Measurements from ENCODE around the gene CKAP4. TPM values are rescaled to one million over a fixed set of nuclear protein-coding genes. Genes with fewer than 3 reads are reported as not detected.

The CKAP4 gene
- total and polyA plus RNA-seq, 2 donors (not counting 3 experiments of a cell fraction or from before 2014, with no cell fraction given) = 117 to 223 TPM

DNA sequence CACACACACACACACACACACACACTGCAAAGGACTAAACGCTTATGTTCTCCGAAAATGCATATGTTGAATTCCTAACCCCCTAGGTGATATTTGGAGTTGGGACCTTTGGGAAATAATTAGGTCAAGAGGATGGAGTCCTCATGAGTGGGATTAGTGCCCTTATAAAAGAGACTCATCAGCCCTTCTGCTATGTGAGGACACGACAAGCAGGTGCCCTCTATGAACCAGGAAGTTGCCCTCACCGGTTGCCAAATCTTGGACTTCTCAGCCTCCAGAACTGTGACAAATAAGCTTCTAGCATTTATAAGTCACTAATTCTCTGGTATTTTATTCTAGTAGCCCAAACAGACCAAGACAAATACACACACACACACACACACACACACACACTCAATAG, 34.0 kb upstream of the CKAP4 start:
- intact Hi-C loops (cut with micrococcal nuclease) (loop anchor here (1.0 to 5.0 kb wide), 4 partner anchors 33 to 862 kb away; partner anchors contain the start of gene CKAP4), dilution Hi-C loops (cut with MboI; ENCODE audit: extremely low pct_ligation_motif_present, low sequenced_read_pairs) (no loop called here)
- no peaks in the 10 kb centered on the region for H4K20me1 ChIP-seq (replicated peaks; ENCODE audit: control insufficient read depth, extremely low read depth, insufficient read depth, low read length)
- no peaks in the 10 kb centered on the region for H3K9me3 ChIP-seq (replicated peaks; ENCODE audit: control insufficient read depth, insufficient read depth, low read length)
- DNase-seq (ENCODE audit: low read depth, low spot score) (no peak), FAIRE-seq (no peak)
- ChIA-PET CTCF (interaction anchor here (1.0 to 10.1 kb wide), 25 partner anchors 10 to 861 kb away, joined by 3 to 224 read pairs (median 6); partner anchors contain the start of genes CKAP4 and POLR3B), POLR2A (interaction anchor here (0.6 to 1.1 kb wide), 2 partner anchors 20 to 337 kb away, joined by 3 to 4 read pairs; no protein-coding TSS in a partner anchor)
- H3K4me1 ChIP-seq (ENCODE audit: control insufficient read depth, extremely low read depth, insufficient read depth, low read length) = peaks cover 6% of the 10 kb centered on the region
- H3K27ac ChIP-seq (ENCODE audit: insufficient read depth, low read depth, low read length) = no peak overlapping the region
- no peaks in the 10 kb centered on the region for H3K36me3 ChIP-seq (ENCODE audit: control insufficient read depth in 2 of 2, extremely low read depth in 1 of 2, insufficient read depth in 2 of 2, low read length in 2 of 2)
- H3K4me3 ChIP-seq (replicated peaks in 1 of 3; ENCODE audit: insufficient read depth in 1 of 3, low read depth in 1 of 3, low read length in 3 of 3) = no peak overlapping the region
- no peak overlapping the region for H2AFZ ChIP-seq (ENCODE audit: low read depth, low read length)
- H3K27me3 ChIP-seq (ENCODE audit: control insufficient read depth in 2 of 2, insufficient read depth in 2 of 2, low read length in 2 of 2) = peaks cover 4 to 13% of the 10 kb centered on the region in 2 experiments
- BruUV-seq (replicated peaks) = no TSS peak
- H3K9me1 ChIP-seq (replicated peaks; ENCODE audit: control insufficient read depth, extremely low read depth, insufficient read depth, low read length) = no peaks in the 10 kb centered on the region
- H3K4me2 ChIP-seq (ENCODE audit: insufficient read depth, low read length) = no peak overlapping the region
- H3K9ac ChIP-seq (replicated peaks; ENCODE audit: extremely low read depth, insufficient read depth, low read length) = no peak overlapping the region
- TF ChIP-seq MYC (IDR thresholded peaks at IDR 0.05; ENCODE audit: low read depth, low read length) (no peak), EZH2 (IDR thresholded peaks at IDR 0.05; ENCODE audit: borderline replicate concordance, low read depth, low read length, severe bottlenecking) (no peak), GATA2 (IDR thresholded peaks at IDR 0.05; ENCODE audit: insufficient read depth, insufficient read length, low read depth, low read length) (no peak), POLR2A (IDR thresholded peaks at IDR 0.05; ENCODE audit: low read depth, low read length) (no peak), JUN (IDR thresholded peaks at IDR 0.05; ENCODE audit: borderline replicate concordance, insufficient read depth, insufficient read length, low read depth) (no peak), FOS (IDR thresholded peaks at IDR 0.05; ENCODE audit: borderline replicate concordance, insufficient read depth, low read length) (no peak)
- H3K79me2 ChIP-seq (ENCODE audit: control insufficient read depth, insufficient read depth, low read length) = no peaks in the 10 kb centered on the region

- Histone ChIP-seq H3K79me2 (ENCODE audit: control insufficient read depth, insufficient read depth, low read length) (no peaks in the 10 kb centered on the region), H3K9me1 (replicated peaks; ENCODE audit: control insufficient read depth, extremely low read depth, insufficient read depth, low read length) (no peaks in the 10 kb centered on the region), H3K36me3 (ENCODE audit: control insufficient read depth in 2 of 2, extremely low read depth in 1 of 2, insufficient read depth in 2 of 2, low read length in 2 of 2) (no peaks in the 10 kb centered on the region), H3K27ac (ENCODE audit: insufficient read depth, low read depth, low read length) (no peak overlapping the region), H3K4me3 (replicated peaks in 1 of 3; ENCODE audit: insufficient read depth in 1 of 3, low read depth in 1 of 3, low read length in 3 of 3) (no peak overlapping the region), H2AFZ (ENCODE audit: low read depth, low read length) (no peak overlapping the region), H3K9me3 (replicated peaks; ENCODE audit: control insufficient read depth, insufficient read depth, low read length) (no peaks in the 10 kb centered on the region), H3K27me3 (ENCODE audit: control insufficient read depth in 2 of 2, insufficient read depth in 2 of 2, low read length in 2 of 2) (peaks cover 4 to 14% of the 10 kb centered on the region in 2 experiments), H3K4me1 (ENCODE audit: control insufficient read depth, extremely low read depth, insufficient read depth, low read length) (peaks cover 6% of the 10 kb centered on the region), H3K9ac (replicated peaks; ENCODE audit: extremely low read depth, insufficient read depth, low read length) (no peak overlapping the region), H3K4me2 (ENCODE audit: insufficient read depth, low read length) (no peak overlapping the region), H4K20me1 (replicated peaks; ENCODE audit: control insufficient read depth, extremely low read depth, insufficient read depth, low read length) (no peaks in the 10 kb centered on the region)
- ChIA-PET CTCF (interaction anchor here (1.0 to 10.1 kb wide), 10 partner anchors 9 to 132 kb away, joined by 3 to 224 read pairs (median 10); partner anchors contain the start of gene CKAP4), POLR2A (no interaction called here)
- intact Hi-C loops (cut with micrococcal nuclease) = loop anchor here (5.0 kb wide), 1 partner anchor 66 kb away; no protein-coding TSS in a partner anchor
- FAIRE-seq (no peak), DNase-seq (ENCODE audit: low read depth, low spot score) (no peak)
- BruUV-seq (replicated peaks) = no TSS peak
- dilution Hi-C loops (cut with MboI; ENCODE audit: extremely low pct_ligation_motif_present, low sequenced_read_pairs) = no loop called here
- TF ChIP-seq MYC (IDR thresholded peaks at IDR 0.05; ENCODE audit: low read depth, low read length) = no peak
- no peak for TF ChIP-seq POLR2A (IDR thresholded peaks at IDR 0.05; ENCODE audit: low read depth, low read length)
- TF ChIP-seq GATA2 (IDR thresholded peaks at IDR 0.05; ENCODE audit: insufficient read depth, insufficient read length, low read depth, low read length) = no peak
- no peak for TF ChIP-seq EZH2 (IDR thresholded peaks at IDR 0.05; ENCODE audit: borderline replicate concordance, low read depth, low read length, severe bottlenecking)
- TF ChIP-seq FOS (IDR thresholded peaks at IDR 0.05; ENCODE audit: borderline replicate concordance, insufficient read depth, low read length) = no peak
- no peak for TF ChIP-seq JUN (IDR thresholded peaks at IDR 0.05; ENCODE audit: borderline replicate concordance, insufficient read depth, insufficient read length, low read depth)
- no peak for TF ChIP-seq POLR2AphosphoS5 (IDR thresholded peaks at IDR 0.05; ENCODE audit: insufficient read depth, low read depth, low read length)
- TF ChIP-seq, protein P1, sequence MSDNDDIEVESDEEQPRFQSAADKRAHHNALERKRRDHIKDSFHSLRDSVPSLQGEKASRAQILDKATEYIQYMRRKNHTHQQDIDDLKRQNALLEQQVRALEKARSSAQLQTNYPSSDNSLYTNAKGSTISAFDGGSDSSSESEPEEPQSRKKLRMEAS (IDR thresholded peaks at IDR 0.05; ENCODE audit: insufficient read depth, insufficient read length) = no peak
- TF ChIP-seq CTCF (IDR thresholded peaks at IDR 0.05; ENCODE audit: extremely low read depth in 1 of 2, insufficient read depth in 1 of 2, low read depth in 1 of 2, low read length in 2 of 2) = no peak
Measured at GRCh38 chr12:106281056-106281782, 33.4 kb upstream of the CKAP4 start.

Data from endothelial cell of umbilical vein (primary cell).